T-helper 2 cell treated with Interferon-gamma antibody and Interleukin-4, amounts not matched to agents 100 ng/mL and 5 ng/mL, for 36 hours (primary cell): ENCODE results near the gene TELO2. TPM values are rescaled to one million over a fixed set of nuclear protein-coding genes. Genes with fewer than 3 reads are reported as not detected.

ENCODE experiments used
- intact Hi-C: fragments of 100-400 bp; cut with micrococcal nuclease; formaldehyde crosslinking; loops from one replicate; pipeline ENCODE4 v1.15.1; 2023
- total RNA-seq: library from RNA; stranded (reverse); gene quantifications from 2 replicates; pipeline ENCODE4 v1.2.3, GENCODE V29; 2022

Gene TELO2
- total RNA-seq = 61.4 and 61.9 TPM in 2 replicates

- intact Hi-C loops = loop anchor here (2.0 to 10.0 kb wide), 5 partner anchors 18 to 212 kb away; partner anchors contain the start of genes CLCN7, CRAMP1, IFT140 and MAPK8IP3
Observed at GRCh38 chr16:1492923-1493745, at the start of gene TELO2. Gene TELO2 (plus strand): TSS chr16:1493360. CDS start chr16:1494282, 922 bp downstream.

- intact Hi-C loops = no loop called here
Observed at GRCh38 chr16:1443403-1443973, 49.7 kb upstream of the TELO2 start.

GRCh38 chr16:1443980-1444729 lies 49.0 kb upstream of the TELO2 start, which contains the start of gene CCDC154:
Gene CCDC154 (minus strand): TSS chr16:1444556. CDS start chr16:1444322, 234 bp downstream.
- intact Hi-C loops = no loop called here

- intact Hi-C loops = no loop called here
Observed at GRCh38 chr16:1444730-1445517, 48.2 kb upstream of the TELO2 start.

- intact Hi-C loops = no loop called here
Observed at GRCh38 chr16:1445518-1446203, 47.5 kb upstream of the TELO2 start.

GRCh38 chr16:1446296-1447080 lies 46.7 kb upstream of the TELO2 start:
- intact Hi-C loops = no loop called here

GRCh38 chr16:1447965-1448364 lies 45.2 kb upstream of the TELO2 start:
- intact Hi-C loops = no loop called here

- intact Hi-C loops = no loop called here
Observed at GRCh38 chr16:1448536-1449116, 44.5 kb upstream of the TELO2 start.

- intact Hi-C loops = no loop called here
Observed at GRCh38 chr16:1449201-1449788, 43.9 kb upstream of the TELO2 start.

- intact Hi-C loops = no loop called here
Observed at GRCh38 chr16:1450218-1450617, 42.9 kb upstream of the TELO2 start.

- intact Hi-C loops = no loop called here
Observed at GRCh38 chr16:1450841-1451240, 42.3 kb upstream of the TELO2 start.

- intact Hi-C loops = no loop called here
Observed at GRCh38 chr16:1451702-1452392, 41.3 kb upstream of the TELO2 start.

GRCh38 chr16:1452530-1452929 lies 40.6 kb upstream of the TELO2 start:
- intact Hi-C loops = no loop called here

- intact Hi-C loops = no loop called here
Observed at GRCh38 chr16:1453316-1453715, 39.8 kb upstream of the TELO2 start.

GRCh38 chr16:1454561-1454960 lies 38.6 kb upstream of the TELO2 start:
- intact Hi-C loops = no loop called here

GRCh38 chr16:1455190-1456171 lies 37.7 kb upstream of the TELO2 start:
- intact Hi-C loops = no loop called here

- intact Hi-C loops = no loop called here
Observed at GRCh38 chr16:1456951-1457350, 36.2 kb upstream of the TELO2 start.
